Fibroblast of the aortic adventitia (primary cell): ENCODE measurements around the gene CTSF. TPM values are rescaled to one million over a fixed set of nuclear protein-coding genes. Genes with fewer than 3 reads are reported as not detected.

ENCODE experiments used
- DNase-seq: peaks from one replicate; pipeline ENCODE4 v3.0.0-alpha.2; 2010; ENCODE audit warnings: low read depth
- H3K4me3 ChIP-seq: 2 replicates; pipeline ENCODE4 v1.5.1; 2011; ENCODE audit warnings: low read depth, mild to moderate bottlenecking, control low read depth, low read length, moderate library complexity
- CTCF ChIP-seq: IDR thresholded peaks from 2 replicates; pipeline ENCODE4 v1.5.1; 2011; ENCODE audit warnings: mild to moderate bottlenecking, low read length, control low read depth, inconsistent platforms; ENCODE audit not compliant: insufficient read depth
- total RNA-seq: library from RNA; depleted of rRNA; stranded (reverse); fragments of >200 nt; gene quantifications from 2 replicates; pipeline ENCODE4 v1.2.3, GENCODE V29; 2012; ENCODE audit warnings: low replicate concordance

The CTSF gene
- 35.0 and 47.1 TPM in 2 replicates for total RNA-seq

- DNase-seq = peak; percentile 70
- no peak for TF ChIP-seq CTCF
Measured at GRCh38 chr11:66568124-66568916, at the start of gene CTSF. CTSF (minus strand) TSS chr11:66568606; CDS start chr11:66568486, 120 bp downstream.

GRCh38 chr11:66617155-66617834, 48.9 kb upstream of the CTSF start:
- H3K4me3 ChIP-seq = peak overlapping the region; percentile 96
- DNase-seq = no peak
- TF ChIP-seq CTCF = no peak

More at GRCh38 chr11:66568124-66568916, at the start of gene CTSF:
- H3K4me3 ChIP-seq = peak within 1 kb of the TSS; percentile 63

GRCh38 chr11:66616379-66617154, 48.2 kb upstream of the CTSF start, which contains the start of gene RBM14:
RBM14 (plus strand) TSS chr11:66616630; CDS start chr11:66616721, 91 bp downstream.
- TF ChIP-seq CTCF = no peak
- DNase-seq = peak; percentile 99
- H3K4me3 ChIP-seq = peak within 1 kb of the TSS; percentile 96

- H3K4me3 ChIP-seq = no peak overlapping the region
- DNase-seq = no peak
- TF ChIP-seq CTCF = no peak
Measured at GRCh38 chr11:66614073-66614472, 45.7 kb upstream of the CTSF start.

- no peak for TF ChIP-seq CTCF
- no peak for DNase-seq
- no peak overlapping the region for H3K4me3 ChIP-seq
Measured at GRCh38 chr11:66612458-66612857, 44.1 kb upstream of the CTSF start.
